ENCODE measurements around the gene SND1.

DNA sequence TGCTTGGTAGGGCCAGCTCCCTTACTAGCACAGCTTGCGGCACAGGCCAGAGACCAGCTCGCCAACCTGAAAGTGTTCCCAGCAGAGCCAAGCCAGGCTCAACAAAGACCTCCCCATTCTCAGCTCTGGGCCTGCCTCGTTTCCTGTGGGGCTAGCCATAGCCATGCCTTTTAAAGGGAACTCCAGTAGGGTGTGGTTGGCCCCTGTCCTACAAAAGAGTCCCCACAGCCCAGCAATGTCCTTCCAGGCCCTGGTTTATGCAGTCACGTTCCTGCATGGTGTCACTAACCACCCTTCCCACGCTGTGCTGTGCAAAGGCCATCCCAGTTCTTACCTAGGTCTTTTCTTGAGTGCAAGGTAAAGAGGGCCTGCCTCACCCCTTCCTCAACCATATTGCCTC lies 467.0 kb downstream of the SND1 start:
- TF ChIP-seq OVOL3 (tag by site-specific recombination; IDR thresholded peaks at IDR 0.05): no peak
- no peak for TF ChIP-seq IKZF3 (tag by site-specific recombination; IDR thresholded peaks at IDR 0.05)
- TF ChIP-seq, protein P1, sequence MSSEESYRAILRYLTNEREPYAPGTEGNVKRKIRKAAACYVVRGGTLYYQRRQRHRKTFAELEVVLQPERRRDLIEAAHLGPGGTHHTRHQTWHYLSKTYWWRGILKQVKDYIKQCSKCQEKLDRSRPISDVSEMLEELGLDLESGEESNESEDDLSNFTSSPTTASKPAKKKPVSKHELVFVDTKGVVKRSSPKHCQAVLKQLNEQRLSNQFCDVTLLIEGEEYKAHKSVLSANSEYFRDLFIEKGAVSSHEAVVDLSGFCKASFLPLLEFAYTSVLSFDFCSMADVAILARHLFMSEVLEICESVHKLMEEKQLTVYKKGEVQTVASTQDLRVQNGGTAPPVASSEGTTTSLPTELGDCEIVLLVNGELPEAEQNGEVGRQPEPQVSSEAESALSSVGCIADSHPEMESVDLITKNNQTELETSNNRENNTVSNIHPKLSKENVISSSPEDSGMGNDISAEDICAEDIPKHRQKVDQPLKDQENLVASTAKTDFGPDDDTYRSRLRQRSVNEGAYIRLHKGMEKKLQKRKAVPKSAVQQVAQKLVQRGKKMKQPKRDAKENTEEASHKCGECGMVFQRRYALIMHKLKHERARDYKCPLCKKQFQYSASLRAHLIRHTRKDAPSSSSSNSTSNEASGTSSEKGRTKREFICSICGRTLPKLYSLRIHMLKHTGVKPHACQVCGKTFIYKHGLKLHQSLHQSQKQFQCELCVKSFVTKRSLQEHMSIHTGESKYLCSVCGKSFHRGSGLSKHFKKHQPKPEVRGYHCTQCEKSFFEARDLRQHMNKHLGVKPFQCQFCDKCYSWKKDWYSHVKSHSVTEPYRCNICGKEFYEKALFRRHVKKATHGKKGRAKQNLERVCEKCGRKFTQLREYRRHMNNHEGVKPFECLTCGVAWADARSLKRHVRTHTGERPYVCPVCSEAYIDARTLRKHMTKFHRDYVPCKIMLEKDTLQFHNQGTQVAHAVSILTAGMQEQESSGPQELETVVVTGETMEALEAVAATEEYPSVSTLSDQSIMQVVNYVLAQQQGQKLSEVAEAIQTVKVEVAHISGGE (tag by site-specific recombination; conservative IDR thresholded peaks at IDR 0.05; ENCODE audit: low read depth): no peak
- TF ChIP-seq, protein P2, sequence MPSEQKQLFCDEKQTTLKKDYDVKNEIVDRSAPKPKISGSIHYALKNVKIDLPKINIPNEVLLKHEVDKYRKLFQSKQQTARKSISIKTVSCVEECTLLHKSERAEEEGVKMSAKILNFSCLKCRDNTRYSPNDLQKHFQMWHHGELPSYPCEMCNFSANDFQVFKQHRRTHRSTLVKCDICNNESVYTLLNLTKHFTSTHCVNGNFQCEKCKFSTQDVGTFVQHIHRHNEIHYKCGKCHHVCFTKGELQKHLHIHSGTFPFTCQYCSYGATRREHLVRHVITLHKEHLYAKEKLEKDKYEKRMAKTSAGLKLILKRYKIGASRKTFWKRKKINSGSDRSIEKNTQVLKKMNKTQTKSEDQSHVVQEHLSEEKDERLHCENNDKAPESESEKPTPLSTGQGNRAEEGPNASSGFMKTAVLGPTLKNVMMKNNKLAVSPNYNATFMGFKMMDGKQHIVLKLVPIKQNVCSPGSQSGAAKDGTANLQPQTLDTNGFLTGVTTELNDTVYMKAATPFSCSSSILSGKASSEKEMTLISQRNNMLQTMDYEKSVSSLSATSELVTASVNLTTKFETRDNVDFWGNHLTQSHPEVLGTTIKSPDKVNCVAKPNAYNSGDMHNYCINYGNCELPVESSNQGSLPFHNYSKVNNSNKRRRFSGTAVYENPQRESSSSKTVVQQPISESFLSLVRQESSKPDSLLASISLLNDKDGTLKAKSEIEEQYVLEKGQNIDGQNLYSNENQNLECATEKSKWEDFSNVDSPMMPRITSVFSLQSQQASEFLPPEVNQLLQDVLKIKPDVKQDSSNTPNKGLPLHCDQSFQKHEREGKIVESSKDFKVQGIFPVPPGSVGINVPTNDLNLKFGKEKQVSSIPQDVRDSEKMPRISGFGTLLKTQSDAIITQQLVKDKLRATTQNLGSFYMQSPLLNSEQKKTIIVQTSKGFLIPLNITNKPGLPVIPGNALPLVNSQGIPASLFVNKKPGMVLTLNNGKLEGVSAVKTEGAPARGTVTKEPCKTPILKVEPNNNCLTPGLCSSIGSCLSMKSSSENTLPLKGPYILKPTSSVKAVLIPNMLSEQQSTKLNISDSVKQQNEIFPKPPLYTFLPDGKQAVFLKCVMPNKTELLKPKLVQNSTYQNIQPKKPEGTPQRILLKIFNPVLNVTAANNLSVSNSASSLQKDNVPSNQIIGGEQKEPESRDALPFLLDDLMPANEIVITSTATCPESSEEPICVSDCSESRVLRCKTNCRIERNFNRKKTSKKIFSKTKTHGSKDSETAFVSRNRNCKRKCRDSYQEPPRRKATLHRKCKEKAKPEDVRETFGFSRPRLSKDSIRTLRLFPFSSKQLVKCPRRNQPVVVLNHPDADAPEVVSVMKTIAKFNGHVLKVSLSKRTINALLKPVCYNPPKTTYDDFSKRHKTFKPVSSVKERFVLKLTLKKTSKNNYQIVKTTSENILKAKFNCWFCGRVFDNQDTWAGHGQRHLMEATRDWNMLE (tag by site-specific recombination; conservative IDR thresholded peaks at IDR 0.05; ENCODE audit: low read depth): no peak
- TF ChIP-seq, protein P3, sequence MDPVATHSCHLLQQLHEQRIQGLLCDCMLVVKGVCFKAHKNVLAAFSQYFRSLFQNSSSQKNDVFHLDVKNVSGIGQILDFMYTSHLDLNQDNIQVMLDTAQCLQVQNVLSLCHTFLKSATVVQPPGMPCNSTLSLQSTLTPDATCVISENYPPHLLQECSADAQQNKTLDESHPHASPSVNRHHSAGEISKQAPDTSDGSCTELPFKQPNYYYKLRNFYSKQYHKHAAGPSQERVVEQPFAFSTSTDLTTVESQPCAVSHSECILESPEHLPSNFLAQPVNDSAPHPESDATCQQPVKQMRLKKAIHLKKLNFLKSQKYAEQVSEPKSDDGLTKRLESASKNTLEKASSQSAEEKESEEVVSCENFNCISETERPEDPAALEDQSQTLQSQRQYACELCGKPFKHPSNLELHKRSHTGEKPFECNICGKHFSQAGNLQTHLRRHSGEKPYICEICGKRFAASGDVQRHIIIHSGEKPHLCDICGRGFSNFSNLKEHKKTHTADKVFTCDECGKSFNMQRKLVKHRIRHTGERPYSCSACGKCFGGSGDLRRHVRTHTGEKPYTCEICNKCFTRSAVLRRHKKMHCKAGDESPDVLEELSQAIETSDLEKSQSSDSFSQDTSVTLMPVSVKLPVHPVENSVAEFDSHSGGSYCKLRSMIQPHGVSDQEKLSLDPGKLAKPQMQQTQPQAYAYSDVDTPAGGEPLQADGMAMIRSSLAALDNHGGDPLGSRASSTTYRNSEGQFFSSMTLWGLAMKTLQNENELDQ (tag by site-specific recombination; IDR thresholded peaks at IDR 0.05; ENCODE audit: low read depth): no peak
- TF ChIP-seq MZF1 (tag by site-specific recombination; IDR thresholded peaks at IDR 0.05; ENCODE audit: borderline replicate concordance): no peak
- TF ChIP-seq, protein P4, sequence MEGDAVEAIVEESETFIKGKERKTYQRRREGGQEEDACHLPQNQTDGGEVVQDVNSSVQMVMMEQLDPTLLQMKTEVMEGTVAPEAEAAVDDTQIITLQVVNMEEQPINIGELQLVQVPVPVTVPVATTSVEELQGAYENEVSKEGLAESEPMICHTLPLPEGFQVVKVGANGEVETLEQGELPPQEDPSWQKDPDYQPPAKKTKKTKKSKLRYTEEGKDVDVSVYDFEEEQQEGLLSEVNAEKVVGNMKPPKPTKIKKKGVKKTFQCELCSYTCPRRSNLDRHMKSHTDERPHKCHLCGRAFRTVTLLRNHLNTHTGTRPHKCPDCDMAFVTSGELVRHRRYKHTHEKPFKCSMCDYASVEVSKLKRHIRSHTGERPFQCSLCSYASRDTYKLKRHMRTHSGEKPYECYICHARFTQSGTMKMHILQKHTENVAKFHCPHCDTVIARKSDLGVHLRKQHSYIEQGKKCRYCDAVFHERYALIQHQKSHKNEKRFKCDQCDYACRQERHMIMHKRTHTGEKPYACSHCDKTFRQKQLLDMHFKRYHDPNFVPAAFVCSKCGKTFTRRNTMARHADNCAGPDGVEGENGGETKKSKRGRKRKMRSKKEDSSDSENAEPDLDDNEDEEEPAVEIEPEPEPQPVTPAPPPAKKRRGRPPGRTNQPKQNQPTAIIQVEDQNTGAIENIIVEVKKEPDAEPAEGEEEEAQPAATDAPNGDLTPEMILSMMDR (tag by site-specific recombination; IDR thresholded peaks at IDR 0.05): no peak
- TF ChIP-seq ZNF140 (tag by site-specific recombination; IDR thresholded peaks at IDR 0.05): no peak
- TF ChIP-seq TCF7L2 (IDR thresholded peaks at IDR 0.05; ENCODE audit: borderline replicate concordance, low read depth, low read length): no peak
- no peak for TF ChIP-seq ZFHX2 (tag by site-specific recombination; conservative IDR thresholded peaks at IDR 0.05)
- no peak for TF ChIP-seq ZNF626 (tag by site-specific recombination; IDR thresholded peaks at IDR 0.05)
- TF ChIP-seq ZFP37 (tag by site-specific recombination; IDR thresholded peaks at IDR 0.05): no peak
